HEK293 (cell line): Measurements from ENCODE around the gene ZNF469.

ENCODE experiments used
- CTCF ChIA-PET: fragments of 350-600 bp; formaldehyde crosslinking; extraction: SDS; loops from one replicate; lab custom pipeline; 2021; ENCODE audit warnings: antibody characterized with exemption; lab: Yijun Ruan, JAX
- POLR2A ChIA-PET: fragments of 300-600 bp; formaldehyde crosslinking; extraction: SDS; loops from one replicate; lab custom pipeline; 2020; ENCODE audit warnings: antibody characterized with exemption, inconsistent platforms; lab: Yijun Ruan, JAX
- H3K27ac ChIP-seq: fragments of 200-500 bp; sonication (Bioruptor generic); 2 replicates; pipeline ENCODE4 v1.5.1; 2014; ENCODE audit warnings: low read depth, low read length, control low read depth, inconsistent platforms; ENCODE audit errors: extremely low read depth
- H3K36me3 ChIP-seq, 2 experiments: fragments of 200-500 bp in 1 of 2; sonication (Bioruptor generic) in 1 of 2; 1 replicate in 1 of 2; 2 replicates in 1 of 2; pipeline ENCODE4 v1.5.1; 2014 to 2017; ENCODE audit warnings: inconsistent platforms in 2 of 2, low read length in 2 of 2; ENCODE audit not compliant: control insufficient read depth in 2 of 2, insufficient read depth in 1 of 2
- H3K4me1 ChIP-seq: fragments of 200-500 bp; sonication (Bioruptor generic); 2 replicates; pipeline ENCODE4 v1.5.1; 2014; ENCODE audit warnings: mild to moderate bottlenecking, low read length, inconsistent platforms; ENCODE audit not compliant: control insufficient read depth, insufficient read depth
- H3K4me3 ChIP-seq: 2 replicates; pipeline ENCODE4 v1.5.1; 2011; ENCODE audit warnings: low read depth, mild to moderate bottlenecking, control low read depth, low read length, moderate library complexity
- H3K9me3 ChIP-seq: fragments of 200-500 bp; sonication (Bioruptor generic); 2 replicates; pipeline ENCODE4 v1.5.1; 2014; ENCODE audit warnings: low read depth, low read length, inconsistent platforms; ENCODE audit not compliant: control insufficient read depth, insufficient read depth
- GLIS2 ChIP-seq: fragments of 450-650 bp; formaldehyde crosslinking; IDR thresholded peaks from 2 replicates; pipeline ENCODE4 v1.5.1; 2016; ENCODE audit warnings: missing biosample characterization, missing genetic modification characterization
- SALL2 ChIP-seq: fragments of 450-650 bp; formaldehyde crosslinking; IDR thresholded peaks from 2 replicates; pipeline ENCODE4 v1.5.0; 2017; ENCODE audit warnings: missing biosample characterization, mild to moderate bottlenecking, missing genetic modification characterization, borderline replicate concordance
- SCRT2 ChIP-seq: fragments of 450-650 bp; formaldehyde crosslinking; IDR thresholded peaks from 2 replicates; pipeline ENCODE4 v1.5.1; 2016; ENCODE audit warnings: missing biosample characterization, missing genetic modification characterization
- SETDB1 ChIP-seq: IDR thresholded peaks from one replicate; pipeline ENCODE4 v1.6.1; 2017; ENCODE audit warnings: mild to moderate bottlenecking, low read length, moderate library complexity, mixed read lengths; ENCODE audit not compliant: insufficient read length
- SP3 ChIP-seq: fragments of 450-650 bp; formaldehyde crosslinking; IDR thresholded peaks from 2 replicates; pipeline ENCODE4 v1.5.1; 2016; ENCODE audit warnings: missing biosample characterization, missing genetic modification characterization
- ZBTB10 ChIP-seq: fragments of 450-650 bp; formaldehyde crosslinking; IDR thresholded peaks from 2 replicates; pipeline ENCODE4 v1.5.1; 2016; ENCODE audit warnings: missing biosample characterization, missing genetic modification characterization
- ZEB2 ChIP-seq: fragments of 450-650 bp; formaldehyde crosslinking; IDR thresholded peaks from 2 replicates; pipeline ENCODE4 v1.5.1; 2016; ENCODE audit warnings: missing biosample characterization, missing genetic modification characterization
- ZIC2 ChIP-seq: fragments of 450-650 bp; formaldehyde crosslinking; IDR thresholded peaks from 2 replicates; pipeline ENCODE4 v1.5.1; 2016; ENCODE audit warnings: missing biosample characterization, missing genetic modification characterization
- ZNF138 ChIP-seq: fragments of 450-650 bp; formaldehyde crosslinking; IDR thresholded peaks from 2 replicates; pipeline ENCODE4 v1.5.1; 2016; ENCODE audit warnings: missing biosample characterization, missing genetic modification characterization, borderline replicate concordance
- ZNF16 ChIP-seq: fragments of 450-650 bp; formaldehyde crosslinking; IDR thresholded peaks from 2 replicates; pipeline ENCODE4 v1.5.1; 2016; ENCODE audit warnings: low read depth, missing biosample characterization, missing genetic modification characterization
- ZNF19 ChIP-seq: fragments of 450-650 bp; formaldehyde crosslinking; IDR thresholded peaks from 2 replicates; pipeline ENCODE4; 2016; ENCODE audit warnings: missing biosample characterization, missing genetic modification characterization, low read depth
- ZNF248 ChIP-seq: fragments of 450-650 bp; formaldehyde crosslinking; IDR thresholded peaks from 2 replicates; pipeline ENCODE4 v1.5.1; 2017; ENCODE audit warnings: missing biosample characterization, missing genetic modification characterization
- ZNF274 ChIP-seq, 2 experiments: fragments of 200-500 bp in 1 of 2; fragments of 450-650 bp in 1 of 2; sonication (Bioruptor generic) in 1 of 2; formaldehyde crosslinking in 1 of 2; IDR thresholded peaks; 2 replicates each; pipeline versions ENCODE4 v1.5.1 to v1.6.1; 2014 to 2016; ENCODE audit warnings: borderline replicate concordance in 1 of 2, inconsistent platforms in 1 of 2, low read length in 1 of 2, missing biosample characterization in 1 of 2, missing genetic modification characterization in 1 of 2
- ZNF37A ChIP-seq: fragments of 450-650 bp; IDR thresholded peaks from 2 replicates; pipeline ENCODE4 v1.5.1; 2018; ENCODE audit warnings: missing biosample characterization, missing genetic modification characterization
- ZNF521 ChIP-seq: fragments of 450-650 bp; formaldehyde crosslinking; IDR thresholded peaks from 2 replicates; pipeline ENCODE4 v1.5.1; 2017; ENCODE audit warnings: missing biosample characterization, mild to moderate bottlenecking, missing genetic modification characterization
- ZNF548 ChIP-seq: fragments of 450-650 bp; formaldehyde crosslinking; IDR thresholded peaks from 2 replicates; pipeline ENCODE4 v1.5.1; 2016; ENCODE audit warnings: missing biosample characterization, missing genetic modification characterization
- ZNF621 ChIP-seq: fragments of 450-650 bp; formaldehyde crosslinking; IDR thresholded peaks from 2 replicates; pipeline ENCODE4 v1.5.1; 2017; ENCODE audit warnings: missing biosample characterization, missing genetic modification characterization
- ZNF629 ChIP-seq: fragments of 450-650 bp; formaldehyde crosslinking; IDR thresholded peaks from 2 replicates; pipeline ENCODE4 v1.5.1; 2017; ENCODE audit warnings: missing biosample characterization, missing genetic modification characterization
- ZNF664 ChIP-seq: fragments of 450-650 bp; formaldehyde crosslinking; IDR thresholded peaks from 2 replicates; pipeline ENCODE4 v1.5.1; 2016; ENCODE audit warnings: missing biosample characterization, missing genetic modification characterization
- ZNF777 ChIP-seq: fragments of 450-650 bp; formaldehyde crosslinking; IDR thresholded peaks from 2 replicates; pipeline ENCODE4 v1.5.1; 2017; ENCODE audit warnings: missing biosample characterization, missing genetic modification characterization, borderline replicate concordance
- ZNF791 ChIP-seq: fragments of 450-650 bp; formaldehyde crosslinking; IDR thresholded peaks from 2 replicates; pipeline ENCODE4 v1.5.1; 2016; ENCODE audit warnings: missing biosample characterization, missing genetic modification characterization
- ZNF830 ChIP-seq: fragments of 450-650 bp; IDR thresholded peaks from 2 replicates; pipeline ENCODE4 v1.5.0; 2018; ENCODE audit warnings: missing biosample characterization, missing genetic modification characterization, low read depth, mild to moderate bottlenecking, moderate library complexity
- TF ChIP-seq, protein P1 (sequence below): sonication (generic); formaldehyde crosslinking; IDR thresholded peaks from 2 replicates; pipeline ENCODE4 v1.8.1; 2022; ENCODE audit warnings: mild to moderate bottlenecking, moderate library complexity, missing genetic modification reagents
- TF ChIP-seq, protein P2 (sequence below): fragments of 450-650 bp; formaldehyde crosslinking; IDR thresholded peaks from 2 replicates; pipeline ENCODE4 v1.5.1; 2016; ENCODE audit warnings: missing biosample characterization, missing genetic modification characterization

ZNF469 gene

DNA sequence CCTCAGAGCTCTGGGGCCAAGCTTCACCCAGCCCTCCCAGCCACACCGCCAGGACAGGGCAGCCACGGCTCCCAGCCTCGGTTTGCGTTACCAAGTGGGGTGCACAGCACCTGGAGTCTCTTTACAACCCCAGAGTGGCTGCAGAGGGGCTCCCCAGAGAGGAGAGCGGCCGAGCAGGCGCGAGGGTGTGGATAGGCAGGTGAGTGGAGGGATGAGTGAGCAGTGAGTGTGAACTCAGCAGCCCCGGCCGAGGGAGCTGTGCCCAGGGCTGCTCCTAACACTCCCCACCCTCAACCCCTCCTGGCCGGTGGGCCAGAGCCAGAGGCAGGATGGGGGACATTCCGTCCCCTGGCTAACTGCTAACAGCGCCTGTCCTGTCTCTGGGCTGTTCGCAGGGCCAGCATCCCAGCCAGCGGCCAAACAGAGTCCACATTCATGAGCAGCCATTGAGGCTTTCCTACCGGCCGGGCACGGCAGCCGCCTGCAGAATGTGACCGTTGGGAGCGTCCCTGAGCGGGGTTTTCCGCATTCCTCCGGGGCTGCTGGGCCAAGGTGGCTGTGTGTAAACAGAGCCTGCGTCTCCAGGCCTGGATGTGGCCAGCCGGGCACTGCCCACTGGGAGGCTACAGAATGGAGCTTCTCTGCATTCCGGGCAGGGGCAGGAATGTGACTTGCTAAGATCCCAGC, 5.3 kb downstream of the ZNF469 start:
- TF ChIP-seq ZIC2 = no peak
- TF ChIP-seq GLIS2 (tag by site-specific recombination) = no peak
- no peak for TF ChIP-seq ZNF629 (tag by site-specific recombination)
- no peak for TF ChIP-seq ZNF248
- no peak for TF ChIP-seq SALL2 (tag by site-specific recombination)
- TF ChIP-seq ZNF37A = no peak
- H3K27ac ChIP-seq = no peak overlapping the region
- no peaks in the 10 kb centered on the region for H3K9me3 ChIP-seq
- H3K4me1 ChIP-seq = no peaks in the 10 kb centered on the region
- no peaks in the 10 kb centered on the region for H3K36me3 ChIP-seq
- POLR2A ChIA-PET = no interaction called here
- CTCF ChIA-PET = no interaction called here
- H3K4me3 ChIP-seq = no peak overlapping the region

- POLR2A ChIA-PET = no interaction called here
- no peak overlapping the region for H3K4me3 ChIP-seq
- TF ChIP-seq, protein P1, sequence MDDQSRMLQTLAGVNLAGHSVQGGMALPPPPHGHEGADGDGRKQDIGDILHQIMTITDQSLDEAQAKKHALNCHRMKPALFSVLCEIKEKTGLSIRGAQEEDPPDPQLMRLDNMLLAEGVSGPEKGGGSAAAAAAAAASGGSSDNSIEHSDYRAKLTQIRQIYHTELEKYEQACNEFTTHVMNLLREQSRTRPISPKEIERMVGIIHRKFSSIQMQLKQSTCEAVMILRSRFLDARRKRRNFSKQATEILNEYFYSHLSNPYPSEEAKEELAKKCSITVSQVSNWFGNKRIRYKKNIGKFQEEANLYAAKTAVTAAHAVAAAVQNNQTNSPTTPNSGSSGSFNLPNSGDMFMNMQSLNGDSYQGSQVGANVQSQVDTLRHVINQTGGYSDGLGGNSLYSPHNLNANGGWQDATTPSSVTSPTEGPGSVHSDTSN = no peak
- TF ChIP-seq ZNF664 (tag by site-specific recombination) (no peak), ZNF777 (tag by site-specific recombination) (no peak), ZNF791 (tag by site-specific recombination) (no peak), ZNF138 (tag by site-specific recombination) (no peak), ZNF274 (IDR thresholded peaks at IDR 0.05; ENCODE audit: low read length) (no peak), ZNF274 (tag by site-specific recombination; IDR thresholded peaks at IDR 0.05; ENCODE audit: borderline replicate concordance) (no peak), ZNF621 (tag by site-specific recombination) (no peak), SCRT2 (tag by site-specific recombination) (no peak), ZEB2 (tag by site-specific recombination) (no peak), ZNF16 (tag by site-specific recombination) (no peak), SETDB1 (no peak), ZNF37A (no peak), ZNF521 (no peak), SP3 (no peak), ZNF830 (tag by site-specific recombination) (no peak), ZNF19 (tag by site-specific recombination) (no peak), ZBTB10 (tag by site-specific recombination) (no peak), ZNF548 (tag by site-specific recombination) (no peak)
- TF ChIP-seq, protein P2, sequence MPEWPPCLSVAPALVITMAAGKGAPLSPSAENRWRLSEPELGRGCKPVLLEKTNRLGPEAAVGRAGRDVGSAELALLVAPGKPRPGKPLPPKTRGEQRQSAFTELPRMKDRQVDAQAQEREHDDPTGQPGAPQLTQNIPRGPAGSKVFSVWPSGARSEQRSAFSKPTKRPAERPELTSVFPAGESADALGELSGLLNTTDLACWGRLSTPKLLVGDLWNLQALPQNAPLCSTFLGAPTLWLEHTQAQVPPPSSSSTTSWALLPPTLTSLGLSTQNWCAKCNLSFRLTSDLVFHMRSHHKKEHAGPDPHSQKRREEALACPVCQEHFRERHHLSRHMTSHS (tag by site-specific recombination) = no peak
- TF ChIP-seq, all 188 proteins: peak for 0
- CTCF ChIA-PET = no interaction called here
- no peaks in the 10 kb centered on the region for H3K36me3 ChIP-seq
- no peak overlapping the region for H3K27ac ChIP-seq
- no peaks in the 10 kb centered on the region for H3K4me1 ChIP-seq
- no peaks in the 10 kb centered on the region for H3K9me3 ChIP-seq
These were observed 6.4 kb downstream of the ZNF469 start for GRCh38 chr16:88389191-88389590.
